Neural crest cell (in vitro differentiated cells): ENCODE data around the gene GMEB2. TPM values are rescaled to one million over a fixed set of nuclear protein-coding genes. Genes with fewer than 3 reads are reported as not detected.
A peak's percentile ranks its signal among the peaks of the same experiment; 100 is the strongest.

Experiments used
- DNase-seq: peaks from one replicate; pipeline ENCODE4 v3.0.0; 2021; ENCODE audit warnings: low read depth, mixed read lengths, low spot score
- H3K27ac Mint-ChIP-seq: one replicate; pipeline ENCODE4 v1.8.0; 2021; ENCODE audit warnings: mild to moderate bottlenecking, mixed read lengths; ENCODE audit not compliant: unreplicated experiment
- H3K27me3 Mint-ChIP-seq: 2 replicates; pipeline ENCODE4 v1.8.0; 2021; ENCODE audit warnings: low read depth, mild to moderate bottlenecking, mixed read lengths
- H3K36me3 Mint-ChIP-seq: 2 replicates; pipeline ENCODE4 v1.8.0; 2021; ENCODE audit warnings: low read depth, mild to moderate bottlenecking, mixed read lengths
- H3K4me1 Mint-ChIP-seq: 2 replicates; pipeline ENCODE4 v1.8.0; 2021; ENCODE audit warnings: mixed read lengths
- H3K4me3 Mint-ChIP-seq: one replicate; pipeline ENCODE4 v1.8.0; 2021; ENCODE audit warnings: mild to moderate bottlenecking, mixed read lengths
- H3K9me3 Mint-ChIP-seq: 2 replicates; pipeline ENCODE4 v1.8.0; 2021; ENCODE audit warnings: mixed read lengths
- total RNA-seq: library from RNA; stranded (reverse); gene quantifications from 2 replicates; pipeline ENCODE4 v1.2.1, GENCODE V29; 2021
- TF ChIP-seq, protein P1 (sequence below): fragments of 200-600 bp; sonication (generic); conservative IDR thresholded peaks from 2 replicates; pipeline ENCODE4 v1.5.0; 2021; ENCODE audit warnings: antibody characterized with exemption, mild to moderate bottlenecking

The GMEB2 gene
- total RNA-seq, 1 donor from 2014 or later: 15.2 TPM

DNA sequence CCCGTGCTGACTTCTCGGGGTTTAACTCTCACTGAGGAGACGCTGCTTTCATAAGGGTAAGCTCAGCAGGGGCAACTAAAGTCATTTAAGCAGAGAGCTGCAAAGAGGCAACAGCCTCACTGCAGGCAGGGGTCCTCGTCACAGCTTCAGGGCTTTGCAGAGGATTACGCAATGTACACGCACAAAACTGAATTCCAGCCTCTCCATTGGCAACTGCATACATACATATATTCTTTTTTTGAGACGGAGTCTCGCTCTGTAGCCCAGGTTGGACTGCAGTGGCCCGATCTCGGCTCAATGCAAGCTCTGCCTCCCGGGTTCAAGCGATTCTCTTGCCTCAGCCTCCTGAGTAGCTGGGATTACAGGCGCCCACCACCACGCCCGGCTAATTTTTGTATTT lies 2.4 kb downstream of the GMEB2 start:
- no peak for DNase-seq
- no peaks in the 10 kb centered on the region for H3K9me3 Mint-ChIP-seq
- H3K4me1 Mint-ChIP-seq: peaks cover 31% of the 10 kb centered on the region
- H3K27me3 Mint-ChIP-seq: no peaks in the 10 kb centered on the region
- H3K27ac Mint-ChIP-seq: no peak overlapping the region
- peak overlapping the region; percentile 86 for H3K4me3 Mint-ChIP-seq
- TF ChIP-seq, protein P1, sequence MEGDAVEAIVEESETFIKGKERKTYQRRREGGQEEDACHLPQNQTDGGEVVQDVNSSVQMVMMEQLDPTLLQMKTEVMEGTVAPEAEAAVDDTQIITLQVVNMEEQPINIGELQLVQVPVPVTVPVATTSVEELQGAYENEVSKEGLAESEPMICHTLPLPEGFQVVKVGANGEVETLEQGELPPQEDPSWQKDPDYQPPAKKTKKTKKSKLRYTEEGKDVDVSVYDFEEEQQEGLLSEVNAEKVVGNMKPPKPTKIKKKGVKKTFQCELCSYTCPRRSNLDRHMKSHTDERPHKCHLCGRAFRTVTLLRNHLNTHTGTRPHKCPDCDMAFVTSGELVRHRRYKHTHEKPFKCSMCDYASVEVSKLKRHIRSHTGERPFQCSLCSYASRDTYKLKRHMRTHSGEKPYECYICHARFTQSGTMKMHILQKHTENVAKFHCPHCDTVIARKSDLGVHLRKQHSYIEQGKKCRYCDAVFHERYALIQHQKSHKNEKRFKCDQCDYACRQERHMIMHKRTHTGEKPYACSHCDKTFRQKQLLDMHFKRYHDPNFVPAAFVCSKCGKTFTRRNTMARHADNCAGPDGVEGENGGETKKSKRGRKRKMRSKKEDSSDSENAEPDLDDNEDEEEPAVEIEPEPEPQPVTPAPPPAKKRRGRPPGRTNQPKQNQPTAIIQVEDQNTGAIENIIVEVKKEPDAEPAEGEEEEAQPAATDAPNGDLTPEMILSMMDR: no peak
- peaks cover 4% of the 10 kb centered on the region for H3K36me3 Mint-ChIP-seq

GRCh38 chr20:63622732-63623131 lies 4.2 kb downstream of the GMEB2 start:
- Mint-ChIP-seq H3K4me3 (peak overlapping the region; percentile 61), H3K4me1 (peaks cover 18% of the 10 kb centered on the region), H3K27me3 (no peaks in the 10 kb centered on the region), H3K36me3 (peaks cover 4% of the 10 kb centered on the region), H3K27ac (no peak overlapping the region), H3K9me3 (no peaks in the 10 kb centered on the region)
- no peak for DNase-seq
- TF ChIP-seq, protein P1: no peak

- peaks cover 18% of the 10 kb centered on the region for H3K4me1 Mint-ChIP-seq
- DNase-seq: no peak
Observed at GRCh38 chr20:63622096-63622495, 4.8 kb downstream of the GMEB2 start.

DNA sequence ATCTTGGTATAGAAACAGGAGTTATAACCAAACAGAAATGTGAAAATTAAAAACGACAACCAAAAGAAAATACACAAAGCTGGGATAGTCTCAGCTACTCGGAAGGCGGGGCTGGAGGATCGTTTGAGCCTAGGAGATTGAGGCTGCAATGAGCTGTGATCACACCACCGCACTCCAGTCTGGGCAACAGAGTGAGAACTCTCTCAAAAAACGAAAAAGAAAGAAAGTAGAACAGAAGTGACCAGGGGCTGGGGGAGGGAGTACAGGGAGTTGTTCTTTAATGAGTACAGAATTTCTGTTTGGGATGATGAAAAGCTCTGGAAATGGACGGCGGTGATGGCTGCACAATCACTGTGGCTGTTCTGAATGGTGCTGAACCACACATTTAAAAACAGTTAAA lies 5.9 kb downstream of the GMEB2 start:
- TF ChIP-seq, protein P1: no peak
- peaks cover 18% of the 10 kb centered on the region for H3K4me1 Mint-ChIP-seq
- H3K9me3 Mint-ChIP-seq: no peaks in the 10 kb centered on the region
- DNase-seq: no peak
- peak overlapping the region; percentile 80 for H3K27ac Mint-ChIP-seq
- H3K27me3 Mint-ChIP-seq: no peaks in the 10 kb centered on the region
- peaks cover 7% of the 10 kb centered on the region for H3K36me3 Mint-ChIP-seq
- peak overlapping the region; percentile 3 for H3K4me3 Mint-ChIP-seq

More at GRCh38 chr20:63622096-63622495, 4.8 kb downstream of the GMEB2 start:
- TF ChIP-seq, protein P1: no peak
- Mint-ChIP-seq H3K36me3 (peaks cover 4% of the 10 kb centered on the region), H3K27ac (no peak overlapping the region), H3K9me3 (no peaks in the 10 kb centered on the region), H3K27me3 (no peaks in the 10 kb centered on the region), H3K4me3 (peak overlapping the region; percentile 61)

DNA sequence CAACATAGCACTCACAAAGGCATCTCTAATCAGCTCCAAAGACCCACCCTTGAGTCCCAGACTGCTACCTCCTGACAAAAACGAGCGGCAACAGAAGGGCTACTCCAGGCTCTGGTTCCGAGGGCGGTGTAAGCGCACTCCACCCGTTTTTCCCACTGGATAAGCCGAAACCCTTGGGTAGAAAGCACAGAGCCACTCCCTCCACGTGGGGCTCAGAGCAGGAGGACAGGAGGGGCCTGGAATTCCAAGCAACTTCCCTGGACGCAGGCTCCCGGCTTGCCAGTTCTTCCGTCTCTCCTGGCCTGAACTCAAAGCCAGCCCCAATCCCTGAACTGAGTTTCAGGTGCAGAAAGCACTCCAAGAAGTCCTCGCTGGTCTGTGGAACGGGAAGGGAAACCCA lies 7.4 kb downstream of the GMEB2 start:
- H3K36me3 Mint-ChIP-seq: peaks cover 19% of the 10 kb centered on the region
- peaks cover 5% of the 10 kb centered on the region for H3K9me3 Mint-ChIP-seq
- no peaks in the 10 kb centered on the region for H3K27me3 Mint-ChIP-seq
- H3K27ac Mint-ChIP-seq: no peak overlapping the region
- peaks cover 14% of the 10 kb centered on the region for H3K4me1 Mint-ChIP-seq
- no peak for DNase-seq
- TF ChIP-seq, protein P1: no peak
- H3K4me3 Mint-ChIP-seq: no peak overlapping the region

GRCh38 chr20:63619086-63619485 lies 7.8 kb downstream of the GMEB2 start:
- DNase-seq: no peak
- Mint-ChIP-seq H3K27me3 (no peaks in the 10 kb centered on the region), H3K27ac (no peak overlapping the region), H3K9me3 (peaks cover 5% of the 10 kb centered on the region), H3K4me3 (no peak overlapping the region), H3K36me3 (peaks cover 23% of the 10 kb centered on the region), H3K4me1 (peaks cover 11% of the 10 kb centered on the region)
- TF ChIP-seq, protein P1: no peak
